GM13977 (cell line): ENCODE measurements around the gene SEMA4D.

Experiments used
- DNase-seq: peaks from one replicate; pipeline ENCODE4 v3.0.0; 2012; ENCODE audit warnings: low spot score
- CTCF ChIP-seq: IDR thresholded peaks from 2 replicates; pipeline ENCODE4 v1.5.1; 2012; ENCODE audit warnings: mild to moderate bottlenecking, control low read depth; ENCODE audit not compliant: insufficient read depth; ENCODE audit errors: extremely low read depth, missing control alignments
- in situ Hi-C: fragments of 300-500 bp; cut with MboI; formaldehyde crosslinking; loops from one replicate; pipeline ENCODE4 v1.12.0; 2022; ENCODE audit warnings: low sequenced_read_pairs, low pct_unique_long_range_greater_than_20kb, mixed read lengths, inconsistent platforms; ENCODE audit not compliant: unreplicated experiment

Gene SEMA4D

GRCh38 chr9:89446261-89446960 is 51.5 kb downstream of the SEMA4D start:
- TF ChIP-seq CTCF: no peak
- no peak for DNase-seq
- in situ Hi-C loops: loop anchor here (10.0 kb wide), 1 partner anchor 98 kb away; no protein-coding TSS in a partner anchor

GRCh38 chr9:89445801-89446251 is 52.1 kb downstream of the SEMA4D start:
- TF ChIP-seq CTCF: no peak
- no peak for DNase-seq
- in situ Hi-C loops: loop anchor here (10.0 kb wide), 1 partner anchor 99 kb away; no protein-coding TSS in a partner anchor

GRCh38 chr9:89444925-89445765 is 52.8 kb downstream of the SEMA4D start:
- no peak for DNase-seq
- in situ Hi-C loops: loop anchor here (10.0 kb wide), 1 partner anchor 100 kb away; no protein-coding TSS in a partner anchor
- TF ChIP-seq CTCF: no peak

- no peak for DNase-seq
- TF ChIP-seq CTCF: no peak
- in situ Hi-C loops: loop anchor here (10.0 kb wide), 1 partner anchor 101 kb away; no protein-coding TSS in a partner anchor
Measured at GRCh38 chr9:89444274-89444673, 53.6 kb downstream of the SEMA4D start.

GRCh38 chr9:89442981-89443814 is 54.7 kb downstream of the SEMA4D start:
- in situ Hi-C loops: loop anchor here (10.0 kb wide), 1 partner anchor 102 kb away; no protein-coding TSS in a partner anchor
- DNase-seq: peak; percentile 64
- no peak for TF ChIP-seq CTCF
